ENCODE measurements around the gene APBA2.

The APBA2 gene

DNA sequence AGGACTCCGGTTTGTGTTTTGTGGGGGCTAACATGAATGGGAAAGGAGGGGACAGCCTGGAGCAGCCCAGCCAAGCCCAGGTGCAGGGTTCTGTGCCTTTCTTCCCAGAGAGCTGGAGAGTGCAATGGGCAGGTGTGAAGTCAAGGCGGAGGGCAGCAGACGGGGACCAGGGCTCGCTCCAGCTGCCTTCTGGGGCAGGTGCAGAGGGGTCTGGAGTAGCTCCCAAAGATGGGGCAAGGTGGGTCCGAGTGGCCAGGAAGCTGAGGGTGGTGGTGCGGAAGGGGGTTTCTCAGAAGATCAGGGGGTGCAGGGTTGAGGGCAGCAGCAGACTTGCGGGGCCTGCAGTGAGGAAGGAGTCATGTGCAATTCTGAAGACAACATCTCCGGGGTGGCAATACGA lies 225.0 kb downstream of the APBA2 start:
- DNase-seq: no peak

DNA sequence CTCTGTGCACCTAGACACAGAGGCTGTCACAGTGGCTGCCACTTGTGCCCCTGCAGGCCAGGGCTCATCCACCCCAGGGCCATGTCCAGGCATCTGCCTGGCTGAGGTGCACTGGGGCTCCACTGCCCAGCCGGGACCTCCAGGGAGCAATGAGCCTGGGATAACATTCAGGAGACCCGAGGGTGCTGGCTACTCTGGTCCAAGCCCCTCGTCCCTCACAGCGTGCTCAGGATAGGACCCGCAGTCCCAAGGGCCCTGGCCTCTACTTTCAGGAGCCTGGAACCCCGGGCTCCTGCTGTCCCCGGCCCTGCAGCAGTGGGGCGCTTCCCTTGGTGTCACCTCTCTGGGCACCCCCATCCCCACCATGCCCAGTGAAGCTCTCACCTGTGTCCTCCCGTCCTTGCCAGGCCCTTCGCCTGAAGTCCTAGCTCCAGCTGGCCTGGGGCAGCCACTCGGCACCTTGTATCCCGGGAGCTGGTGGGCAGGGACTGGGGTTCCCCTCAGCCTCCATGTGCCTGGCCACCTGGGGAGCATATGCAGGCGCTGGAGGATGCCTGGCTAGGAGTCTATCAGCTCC lies 226.0 kb downstream of the APBA2 start:
- no peak for DNase-seq

DNA sequence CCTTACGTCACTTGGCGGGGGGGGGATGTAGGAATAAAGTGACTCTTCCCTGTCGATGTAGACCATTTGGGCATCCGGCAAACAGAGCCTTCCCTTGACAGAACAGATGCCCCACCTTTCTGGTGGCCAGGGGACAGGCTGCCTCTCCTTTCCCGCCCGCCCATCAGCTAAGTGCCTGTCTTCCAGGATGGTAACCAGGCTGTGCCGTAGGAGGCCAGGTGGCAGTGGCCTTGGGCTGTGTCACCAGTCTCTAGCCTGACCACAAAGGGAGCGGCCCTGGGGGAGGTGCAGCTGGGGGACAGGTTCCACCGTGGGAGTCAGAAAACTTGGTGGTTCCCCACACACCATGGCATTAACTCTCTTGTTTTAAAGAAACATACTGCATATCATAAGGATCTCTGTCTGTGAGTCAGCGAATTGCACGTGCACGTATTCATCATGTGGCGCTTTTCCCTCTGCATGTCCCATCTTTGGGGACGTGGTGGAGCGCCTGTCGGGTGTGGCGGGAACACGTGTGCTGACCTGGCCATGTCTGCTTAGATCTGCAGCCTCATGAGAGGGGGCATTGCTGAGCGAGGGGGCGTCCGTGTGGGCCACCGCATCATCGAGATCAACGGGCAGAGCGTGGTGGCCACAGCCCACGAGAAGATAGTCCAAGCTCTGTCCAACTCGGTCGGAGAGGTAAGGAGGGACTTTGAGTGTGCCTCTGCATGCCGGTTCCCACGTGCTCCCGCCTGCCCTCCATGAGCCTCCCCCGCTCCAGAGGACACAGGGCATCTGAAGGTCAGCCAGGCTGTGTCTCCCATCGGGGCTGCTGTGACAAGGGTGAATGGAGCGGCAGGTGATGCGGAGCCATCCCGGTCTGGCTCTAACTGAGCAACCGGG lies 227.8 kb downstream of the APBA2 start:
- DNase-seq: no peak

DNA sequence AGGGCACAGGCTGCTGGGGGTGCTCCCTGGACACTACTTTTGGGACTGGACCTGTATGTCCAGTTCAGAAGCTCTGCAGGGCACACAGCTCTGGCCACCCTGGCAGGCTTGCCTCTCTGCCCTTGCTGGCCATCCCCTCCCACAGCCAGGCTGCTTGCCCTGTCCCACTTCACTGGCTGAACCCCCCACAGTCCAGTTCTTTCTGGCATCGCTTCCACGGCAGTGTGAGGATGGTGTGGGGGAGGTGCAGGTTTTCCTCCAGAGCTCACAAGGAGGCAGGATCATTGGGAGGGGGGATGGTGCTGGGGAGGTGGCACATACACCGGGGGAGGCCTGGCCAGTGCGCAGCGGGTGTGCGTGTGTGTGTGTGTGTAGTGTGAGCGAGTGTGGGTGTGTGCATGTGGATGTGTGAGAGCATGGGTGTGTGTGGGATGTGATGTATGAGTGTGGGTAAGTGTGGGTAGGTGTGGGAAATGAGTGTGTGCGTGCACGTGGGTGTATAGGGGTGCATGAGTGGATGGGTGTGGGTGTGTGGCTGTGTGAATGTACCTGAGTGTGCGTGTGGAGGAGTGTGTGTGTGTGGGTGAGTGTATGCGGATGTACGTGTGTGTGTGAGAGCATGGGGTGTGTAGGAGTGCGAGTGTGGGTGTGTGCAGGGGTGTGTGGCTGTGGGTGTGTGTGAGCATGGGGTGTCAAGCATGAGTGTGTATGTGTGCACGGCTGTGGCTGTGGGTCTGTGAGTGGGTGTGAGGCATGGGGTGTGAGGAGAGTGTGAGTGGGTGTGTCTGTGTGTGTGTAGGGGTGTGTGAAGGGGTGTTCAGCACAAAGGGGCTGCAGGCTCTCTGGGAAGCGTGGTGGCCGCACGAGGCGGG lies 228.7 kb downstream of the APBA2 start:
- DNase-seq: no peak

DNA sequence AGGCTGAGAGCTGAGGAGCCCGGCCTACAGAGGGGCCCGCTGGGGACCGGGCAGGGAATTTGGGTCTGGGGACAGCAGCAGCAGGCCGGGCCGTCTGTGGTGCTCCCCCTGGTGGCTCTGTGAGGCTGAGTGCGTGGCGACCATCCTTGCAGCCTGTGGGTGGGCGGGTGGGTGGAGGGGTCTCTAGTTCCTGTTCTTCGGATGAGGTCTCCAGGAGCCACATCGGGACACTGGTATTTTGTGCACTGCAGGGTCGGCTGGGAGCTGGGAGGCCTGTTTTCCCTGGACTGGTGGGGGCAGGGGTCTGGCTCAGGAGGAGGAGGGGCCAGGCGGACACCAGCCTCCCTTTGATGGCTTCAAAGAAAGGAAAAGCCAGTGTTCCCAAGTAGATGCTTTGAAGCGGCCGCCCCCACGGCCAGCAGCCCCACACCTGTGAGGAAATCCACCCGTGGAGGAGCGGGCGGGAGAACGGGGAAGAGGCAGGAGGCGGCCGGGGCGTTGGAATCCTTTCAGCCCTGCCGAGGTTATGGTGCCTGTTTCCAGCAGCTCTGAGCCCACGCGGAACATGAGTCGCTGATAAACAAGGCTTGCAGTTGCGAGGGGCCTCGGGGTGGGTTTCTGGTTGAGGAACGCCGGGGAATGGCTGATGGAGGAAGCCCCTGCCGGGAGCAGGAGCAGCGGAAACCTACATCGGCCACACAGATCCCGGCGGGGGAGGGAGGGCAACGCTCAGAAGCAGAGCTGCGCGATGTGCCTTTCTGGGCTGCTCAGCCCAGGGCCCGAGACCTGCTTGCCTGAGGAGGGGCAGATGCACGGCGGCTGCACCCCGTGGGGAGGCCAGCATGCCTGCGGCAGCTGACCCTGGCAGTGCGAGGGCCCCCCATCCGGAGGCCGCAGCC lies 229.6 kb downstream of the APBA2 start:
- no peak for DNase-seq

DNA sequence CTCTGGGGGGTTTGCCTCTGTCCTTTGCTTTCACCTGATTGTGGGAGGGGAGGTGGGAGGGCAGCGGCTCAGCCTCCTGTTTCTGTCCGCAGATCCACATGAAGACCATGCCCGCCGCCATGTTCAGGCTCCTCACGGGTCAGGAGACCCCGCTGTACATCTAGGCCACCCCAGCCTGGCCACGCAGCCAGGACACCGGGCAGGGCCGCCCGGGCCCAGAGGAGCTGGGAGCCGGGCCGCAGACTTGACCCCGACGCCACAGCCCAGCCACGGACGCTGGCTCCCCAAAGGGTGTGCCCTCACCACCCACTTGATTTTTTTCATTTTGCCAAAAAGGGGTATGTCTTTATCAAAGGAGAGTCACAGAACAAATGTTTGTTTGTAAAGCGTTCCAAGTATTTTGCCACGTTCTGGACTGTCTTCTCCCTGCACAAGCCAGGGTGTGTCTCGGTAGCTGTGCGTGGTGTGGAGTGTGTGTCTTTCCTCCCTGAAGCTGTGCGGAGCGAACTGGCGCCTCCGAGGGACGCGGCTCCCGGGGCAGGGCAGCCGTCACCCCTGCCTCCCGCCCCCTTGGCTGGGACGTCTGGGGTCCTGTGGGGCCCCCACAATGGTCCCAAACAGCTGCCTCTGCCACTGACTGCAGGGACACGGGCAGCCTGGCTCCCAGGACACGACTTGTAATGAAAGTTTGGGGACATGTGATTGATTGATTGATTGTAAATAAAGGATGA lies 231.4 kb downstream of the APBA2 start:
- DNase-seq: no peak

DNA sequence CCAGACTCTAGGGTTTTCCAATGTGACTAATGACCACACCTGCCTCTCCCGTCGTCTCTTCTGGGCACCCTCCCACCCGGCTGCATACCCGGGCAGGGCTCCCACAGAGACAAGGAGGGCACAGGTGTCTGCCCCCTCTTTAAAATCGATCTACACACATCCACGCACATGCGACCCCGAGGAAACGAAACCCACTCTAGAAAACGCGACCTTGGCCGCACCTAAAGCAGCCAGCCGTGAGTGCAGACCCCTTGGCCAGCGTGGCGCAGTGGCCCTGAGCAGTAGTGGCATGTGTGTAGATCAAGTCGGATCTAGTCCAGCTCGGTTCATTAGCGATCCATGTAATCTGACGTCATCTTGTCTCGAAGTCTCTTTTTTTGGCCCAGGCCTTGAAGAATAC lies 232.0 kb downstream of the APBA2 start:
- no peak for DNase-seq

DNA sequence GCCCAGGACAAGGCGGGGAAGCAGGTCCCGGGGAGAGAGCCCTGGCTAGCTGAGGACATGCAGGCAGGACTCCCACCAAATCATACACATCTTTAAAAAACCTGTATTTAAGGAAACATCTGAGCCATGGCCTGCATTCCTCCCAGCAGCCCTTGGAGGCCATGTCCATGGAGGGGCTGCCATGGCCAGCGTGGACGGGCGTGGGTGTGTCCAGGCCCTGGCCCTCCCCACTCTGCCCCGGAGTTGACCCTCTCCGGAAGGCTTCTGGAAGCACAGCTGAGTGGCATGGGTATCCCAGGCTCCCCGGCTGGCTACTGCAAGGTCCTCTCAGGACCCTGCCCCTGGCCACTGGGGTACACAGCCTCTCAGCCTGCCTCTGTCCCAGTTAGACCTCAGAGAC lies 234.1 kb downstream of the APBA2 start:
- DNase-seq: no peak

DNA sequence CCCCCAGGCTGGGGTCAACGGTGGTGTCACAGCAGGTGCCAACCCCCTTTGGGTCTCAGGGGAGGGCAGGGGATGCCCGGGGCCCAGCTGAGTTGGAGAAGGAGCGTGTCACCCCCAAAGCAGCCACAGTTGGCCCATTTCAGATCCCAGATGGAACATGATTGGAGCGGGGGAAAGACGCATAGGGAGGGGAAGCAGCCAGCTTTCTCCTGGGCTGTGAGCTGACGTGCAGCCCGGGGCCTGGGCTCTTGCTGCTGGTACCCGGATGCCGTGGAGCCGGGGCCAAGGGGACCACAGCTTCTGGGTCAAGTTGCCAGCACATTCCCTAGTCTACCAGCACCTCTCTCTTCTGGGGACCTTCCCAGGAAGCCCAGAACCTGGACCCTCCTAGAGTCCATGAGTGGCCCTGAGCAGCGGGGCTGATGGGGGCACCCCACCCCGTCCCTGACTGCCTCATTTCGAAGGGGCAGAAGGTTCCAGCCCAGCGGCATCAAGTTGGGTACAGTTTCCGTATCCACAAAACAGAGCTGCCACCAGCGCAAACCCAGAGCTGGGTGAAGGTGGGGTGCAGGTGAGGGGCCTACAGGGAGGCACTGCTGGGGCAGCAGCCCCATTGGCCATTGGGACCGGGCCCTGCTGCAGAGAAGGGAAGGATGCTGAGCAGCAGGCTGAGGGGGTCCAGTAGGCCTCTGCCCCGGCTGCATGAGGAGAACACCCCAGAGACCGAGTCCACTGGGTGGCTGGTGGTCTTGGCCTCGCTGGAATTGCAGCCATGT lies 235.0 kb downstream of the APBA2 start:
- DNase-seq: no peak

DNA sequence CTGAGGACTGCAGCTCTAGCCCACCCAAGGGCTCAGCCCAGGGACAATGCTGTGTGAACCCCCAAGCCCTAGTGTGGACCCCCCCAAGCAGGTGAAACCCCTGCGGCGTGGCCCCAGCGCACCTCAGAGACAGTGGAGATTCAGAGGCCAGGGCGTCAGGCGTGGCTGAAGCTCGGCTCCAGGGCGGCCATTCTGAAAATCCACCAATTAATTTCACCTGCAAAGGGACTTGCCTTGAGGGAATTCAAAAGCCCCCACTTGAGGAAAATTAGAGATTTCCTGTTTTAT lies 235.5 kb downstream of the APBA2 start:
- DNase-seq: no peak

DNA sequence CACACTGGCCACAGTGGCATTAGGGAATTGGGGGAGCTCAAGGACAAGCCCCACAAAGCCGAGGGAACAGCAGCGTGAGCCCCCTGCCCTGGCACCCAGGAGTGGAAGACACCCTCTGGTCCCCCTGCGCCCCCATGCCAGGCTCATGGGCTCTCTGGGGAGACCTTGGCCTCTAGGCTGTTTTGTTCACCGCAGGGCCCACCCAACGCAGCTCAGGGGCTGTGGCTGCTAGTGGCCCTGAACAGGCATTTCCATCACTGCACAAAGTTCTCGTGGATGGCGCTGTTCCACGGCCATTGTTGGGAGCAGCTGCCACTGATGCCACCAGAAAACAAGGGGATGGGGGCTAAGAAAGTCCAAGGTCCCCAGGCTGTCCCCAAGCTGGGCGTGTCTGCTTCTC lies 236.1 kb downstream of the APBA2 start:
- DNase-seq: no peak

DNA sequence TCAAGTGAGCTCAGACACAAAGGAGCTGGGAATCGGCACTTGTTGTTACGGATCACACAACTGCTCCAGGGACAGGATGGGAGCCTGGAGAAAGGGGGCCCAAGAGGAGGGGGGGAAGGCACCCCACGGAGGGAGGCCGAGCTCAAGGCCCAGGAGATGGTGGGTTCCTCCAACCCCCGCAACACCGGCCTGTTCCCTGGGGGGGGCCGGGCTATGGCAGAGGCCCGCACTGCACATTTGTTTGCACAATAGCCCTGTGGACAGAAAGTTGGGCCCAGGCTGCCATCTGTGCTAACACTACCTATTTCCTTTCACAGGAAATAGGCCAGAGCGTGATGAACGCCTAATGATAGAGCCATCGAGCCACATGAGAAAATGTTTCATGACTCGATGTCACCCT lies 236.7 kb downstream of the APBA2 start:
- DNase-seq: no peak

DNA sequence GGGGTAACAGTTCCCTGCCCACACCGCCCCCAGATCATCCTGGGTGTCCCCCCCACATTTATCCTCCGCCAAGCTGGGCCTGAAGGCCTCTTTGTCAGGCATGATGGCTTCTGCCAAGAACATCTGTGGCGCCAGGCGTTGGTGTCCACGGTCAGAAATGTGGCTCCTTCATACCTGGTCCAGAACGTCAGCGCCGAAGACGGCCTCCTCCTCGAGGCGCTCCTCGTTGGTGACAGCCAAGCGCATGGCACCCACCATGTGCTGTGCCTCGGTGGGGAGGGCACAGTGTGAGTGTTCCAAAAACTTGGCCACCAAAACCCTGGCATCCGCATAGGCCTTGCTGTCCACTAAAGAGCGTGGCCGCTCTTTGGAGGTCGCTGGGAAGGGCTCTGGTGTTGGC lies 237.4 kb downstream of the APBA2 start:
- DNase-seq: no peak

DNA sequence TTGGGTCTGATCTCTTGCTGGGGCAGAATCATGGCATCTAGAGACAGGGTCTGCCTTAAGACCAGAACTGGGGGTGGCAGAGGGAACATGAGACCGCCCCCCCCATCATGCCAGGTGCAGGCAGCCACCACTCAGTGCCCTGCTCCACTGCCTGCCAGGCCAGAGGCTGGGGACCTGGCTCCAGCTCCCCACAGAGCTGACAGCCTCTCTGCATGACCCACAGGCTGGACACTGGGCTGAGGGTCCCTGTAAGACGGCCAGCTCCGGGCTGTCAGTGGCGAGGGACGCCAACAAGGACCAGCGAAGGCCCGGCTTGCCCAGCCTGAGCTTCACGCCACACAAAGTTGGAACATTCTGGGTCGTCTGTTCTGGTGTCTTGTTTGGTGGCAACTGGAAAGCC lies 238.2 kb downstream of the APBA2 start:
- DNase-seq: no peak

DNA sequence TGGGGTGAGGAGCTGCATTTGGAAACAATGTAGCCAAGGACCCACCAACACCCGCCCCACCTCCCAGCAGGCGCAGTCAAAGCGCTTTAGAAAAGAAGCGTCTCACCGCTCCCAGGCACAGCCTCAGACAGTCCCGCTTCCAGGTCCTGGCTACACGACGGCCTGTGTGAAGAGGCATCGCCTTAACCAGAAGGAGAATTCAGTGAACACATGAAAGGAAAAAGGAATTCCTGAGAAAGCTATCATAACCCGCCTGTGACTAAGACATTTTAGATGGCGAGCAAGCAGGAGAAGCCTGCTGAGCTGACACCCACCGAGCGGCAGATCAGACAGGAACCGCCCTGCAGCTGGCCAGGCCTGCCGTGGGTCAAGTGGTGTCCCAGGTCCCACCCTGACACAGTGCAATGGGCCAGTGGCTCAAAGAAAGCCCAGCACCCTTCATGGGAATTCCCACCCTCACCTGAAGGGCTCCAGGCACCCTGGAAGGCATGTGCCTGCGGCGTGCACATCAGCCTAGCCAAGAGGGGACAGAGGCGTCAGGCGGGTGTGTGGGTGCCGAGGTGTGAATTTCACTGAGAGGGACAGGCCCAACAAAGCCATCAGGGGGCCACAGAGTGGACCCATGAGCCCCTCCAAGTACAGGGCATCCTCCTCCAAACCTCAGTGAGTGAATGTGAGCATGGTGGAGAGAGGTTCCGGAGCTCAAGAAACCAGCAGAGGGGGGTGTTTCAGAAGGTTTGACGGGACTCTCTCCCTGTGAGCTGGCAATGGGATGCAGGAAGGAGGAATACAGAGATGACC lies 239.0 kb downstream of the APBA2 start:
- no peak for DNase-seq

DNA sequence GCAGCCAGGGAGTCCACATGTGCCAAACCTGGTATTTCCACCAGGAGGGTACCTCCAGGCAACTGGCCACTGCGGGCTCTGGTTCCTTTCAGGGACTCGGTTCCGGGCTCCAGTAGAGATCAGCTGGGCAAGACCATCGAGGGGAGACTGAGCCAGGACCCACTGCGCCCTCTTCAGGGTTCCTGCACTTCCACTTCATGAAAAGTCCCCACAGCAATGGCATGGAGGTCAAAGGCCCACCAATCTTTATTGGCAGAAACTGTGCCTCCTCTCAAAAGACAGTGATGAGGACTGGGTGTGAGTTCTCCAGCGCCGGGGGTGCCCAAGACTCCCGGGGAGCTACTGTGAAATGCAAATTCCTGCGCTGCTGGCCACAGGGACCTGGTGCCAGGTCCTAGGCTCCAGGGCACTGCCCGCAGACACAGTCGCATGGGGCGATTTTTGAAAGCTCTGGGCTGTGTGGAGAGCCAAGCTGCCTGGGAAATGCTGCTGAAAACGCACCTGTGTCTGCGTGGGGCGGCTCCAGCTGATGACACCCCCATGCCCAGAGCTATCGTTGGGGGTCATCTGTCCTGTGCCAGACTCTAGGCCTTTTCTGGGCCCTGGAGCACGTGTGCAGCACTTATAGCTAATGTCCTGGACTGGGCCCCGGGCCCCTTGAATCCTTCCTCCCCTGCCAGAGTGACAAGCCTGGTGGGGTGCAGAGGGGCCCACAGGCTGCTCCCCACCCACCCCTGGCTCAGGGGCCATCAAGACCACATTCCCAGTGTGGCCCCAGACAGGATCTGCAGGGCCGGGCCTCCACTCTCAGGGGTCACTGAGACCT lies 239.8 kb downstream of the APBA2 start:
- DNase-seq: no peak

DNA sequence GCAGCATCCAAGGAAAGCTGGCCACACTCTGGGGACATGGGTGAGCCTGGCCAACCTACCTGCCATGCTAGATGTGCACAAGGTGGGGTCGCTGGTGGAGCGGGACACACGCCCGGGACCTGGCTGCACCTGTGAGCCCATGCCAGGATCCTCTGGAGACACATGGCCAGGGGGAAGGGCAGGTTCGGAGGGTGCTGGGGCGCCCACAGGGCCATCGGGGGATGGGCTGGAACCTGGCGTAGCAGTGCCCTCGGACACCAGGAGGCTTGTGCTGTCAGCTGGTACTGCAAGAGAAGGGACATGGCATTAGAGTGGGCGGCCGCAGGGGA lies 240.4 kb downstream of the APBA2 start:
- DNase-seq: no peak

DNA sequence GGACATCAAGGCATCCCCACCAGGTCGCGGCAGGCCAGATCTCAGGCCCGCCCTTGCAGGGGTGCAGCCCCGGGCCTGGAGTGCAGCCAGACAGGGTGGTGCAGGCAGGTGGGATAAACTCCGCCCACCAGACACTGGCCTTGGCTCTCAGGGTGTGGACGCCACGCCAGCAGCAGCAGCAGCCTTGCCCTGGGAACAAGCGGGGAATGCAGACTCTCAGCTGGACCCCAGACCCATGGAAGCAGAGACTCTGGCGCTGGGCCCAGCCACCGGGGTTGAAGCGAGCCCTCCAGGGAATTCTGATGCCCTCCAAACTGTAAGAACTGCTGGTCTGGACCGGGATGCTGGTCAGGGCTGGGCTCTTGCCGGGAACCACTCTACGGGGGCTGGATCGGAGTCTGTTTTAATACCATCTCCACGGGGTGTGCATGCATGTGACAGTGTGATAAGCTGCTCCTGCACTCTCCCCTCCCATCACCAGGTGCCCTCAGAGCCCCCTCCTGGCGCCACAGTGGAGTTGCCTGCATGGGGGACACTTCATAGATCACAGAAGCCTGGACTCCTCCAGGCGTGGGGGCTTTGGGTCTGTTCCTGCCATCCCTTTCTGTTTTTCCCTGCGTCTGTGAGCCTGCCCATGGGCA lies 241.2 kb downstream of the APBA2 start:
- no peak for DNase-seq
